K562 (cell line): ENCODE results near the gene GLIPR1. TPM values are rescaled to one million over a fixed set of nuclear protein-coding genes. Genes with fewer than 3 reads are reported as not detected.

Source experiments
- ATAC-seq: fragments of 200-7000 bp; cut with Tn5 transposase; 3 replicates; pipeline ENCODE4 v1.9.1; 2020; ENCODE audit warnings: moderate library complexity
- BruUV-seq: library from RNA; stranded (reverse); fragments of 400-500 nt; replicated peaks from 2 replicates; lab custom pipeline; 2021; lab: Mats Ljungman, UMichigan
- CTCF ChIA-PET: fragments of 300-600 bp; formaldehyde crosslinking; extraction: SDS; loops from one replicate; lab custom pipeline; 2021; ENCODE audit warnings: low intra/inter-chr PET ratio; lab: Yijun Ruan, JAX
- POLR2A ChIA-PET: fragments of 300-600, 350-650 bp; sonication (Branson Sonifier 250); formaldehyde crosslinking; extraction: SDS; loops from one replicate; lab custom pipeline; 2021; ENCODE audit warnings: antibody characterized with exemption, inconsistent platforms; lab: Yijun Ruan, JAX
- DNase-seq, 4 experiments: peaks; one replicate each; pipeline versions ENCODE4 v3.0.0 to v3.0.0-alpha.2; 2011 to 2018; ENCODE audit warnings: low spot score in 3 of 4, mixed read lengths in 3 of 4; ENCODE audit errors: extremely low read depth in 1 of 4
- FAIRE-seq: peaks from 2 replicates; lab custom pipeline; 2011; peaks lifted over from hg19 to GRCh38; lab: Jason Lieb, UNC
- H2AFZ ChIP-seq: 2 replicates; pipeline ENCODE4 v1.6.0; 2011; ENCODE audit warnings: low read depth, low read length, control low read depth, inconsistent platforms
- H3K27ac ChIP-seq: fragments of 200-600 bp; 3 replicates; pipeline ENCODE4 v1.8.0; 2011; ENCODE audit warnings: low read depth, mild to moderate bottlenecking, control low read depth, inconsistent platforms, low read length, moderate library complexity, mixed read lengths; ENCODE audit errors: extremely low read depth
- H3K27me3 ChIP-seq, 2 experiments: fragments of 300-600 bp in 1 of 2; 2 replicates in 1 of 2; 3 replicates in 1 of 2; pipeline versions ENCODE4 v1.6.0 to v1.8.0; 2011; ENCODE audit warnings: inconsistent platforms in 2 of 2, low read length in 2 of 2, mild to moderate bottlenecking in 1 of 2, mixed read lengths in 1 of 2, moderate library complexity in 1 of 2; ENCODE audit not compliant: control insufficient read depth in 2 of 2, insufficient read depth in 2 of 2
- H3K36me3 ChIP-seq: fragments of 300-600 bp; 3 replicates; pipeline ENCODE4 v1.8.0; 2011; ENCODE audit warnings: mild to moderate bottlenecking, low read length, inconsistent platforms; ENCODE audit not compliant: control insufficient read depth, insufficient read depth
- H3K4me1 ChIP-seq, 2 experiments: fragments of 200-600 bp in 1 of 2; replicated peaks in 1 of 2; 2 replicates in 1 of 2; 3 replicates in 1 of 2; pipeline versions ENCODE4 v1.5.1 to v1.8.0; 2011; ENCODE audit warnings: inconsistent platforms in 2 of 2, low read length in 2 of 2, mild to moderate bottlenecking in 1 of 2, mixed read lengths in 1 of 2, moderate library complexity in 1 of 2; ENCODE audit not compliant: control insufficient read depth in 2 of 2, insufficient read depth in 2 of 2
- H3K4me2 ChIP-seq: 2 replicates; pipeline ENCODE4 v1.6.1; 2011; ENCODE audit warnings: low read length, control low read depth, inconsistent platforms, mixed read lengths; ENCODE audit not compliant: insufficient read depth
- H3K4me3 ChIP-seq: fragments of 200-600 bp; sonication (generic), shearing (Covaris generic); 2 replicates; pipeline ENCODE4 v1.5.1; 2016; ENCODE audit warnings: control low read depth, inconsistent platforms
- H3K79me2 ChIP-seq: fragments of 200-600 bp; 3 replicates; pipeline ENCODE4 v1.8.0; 2011; ENCODE audit warnings: low read length, inconsistent platforms; ENCODE audit not compliant: control insufficient read depth, insufficient read depth
- H3K9ac ChIP-seq, 2 experiments: 2 replicates each; pipeline versions ENCODE4 v1.6.0 to v1.6.1; 2011; ENCODE audit warnings: low read depth in 2 of 2, low read length in 2 of 2, control low read depth in 1 of 2, inconsistent platforms in 1 of 2, mild to moderate bottlenecking in 1 of 2, mixed read lengths in 1 of 2; ENCODE audit not compliant: insufficient read depth in 1 of 2
- H3K9me1 ChIP-seq: one replicate; pipeline ENCODE4 v1.6.0; 2011; ENCODE audit warnings: inconsistent platforms, mild to moderate bottlenecking, low read length, moderate library complexity; ENCODE audit not compliant: control insufficient read depth, insufficient read depth
- H3K9me3 ChIP-seq: replicated peaks from 2 replicates; pipeline ENCODE4 v1.5.1; 2011; ENCODE audit warnings: low read depth, low read length, inconsistent platforms; ENCODE audit not compliant: control insufficient read depth, insufficient read depth
- H4K20me1 ChIP-seq: replicated peaks from 2 replicates; pipeline ENCODE4 v1.6.1; 2011; ENCODE audit warnings: low read length, inconsistent platforms, mixed read lengths; ENCODE audit not compliant: control insufficient read depth, insufficient read depth
- WGBS: fragments of 100-300 bp; shearing (Covaris generic); methylation state at CpG from one replicate; pipeline ENCODE4 v1.1.6; 2016; ENCODE audit warnings: low coverage, mixed read lengths; ENCODE audit not compliant: insufficient coverage; ENCODE audit errors: missing lambda C conversion rate; 5-methylcytosine and 5-hydroxymethylcytosine counted together
- in situ Hi-C: fragments of 300-500 bp; cut with MboI; formaldehyde crosslinking; loops from 4 replicates; pipeline ENCODE4 v1.15.0; 2018; ENCODE audit warnings: inconsistent platforms, mixed read lengths
- intact Hi-C: fragments of 100-400 bp; cut with micrococcal nuclease; formaldehyde crosslinking; loops from 2 replicates; pipeline ENCODE4 v1.14.2; 2022
- polyA plus RNA-seq, 8 experiments: library from polyadenylated mRNA; depleted of rRNA in 4 of 8; stranded (reverse) in 5 of 8; unstranded in 3 of 8; fragments of >200 nt; fragmentation: Nextera tagmentation in 2 of 8; fragmentation: Illumina TruSeq in 1 of 8; extraction: Ambion mirVana in 2 of 8; extraction: Trizol in 1 of 8; gene quantifications; 2 replicates each; pipeline versions ENCODE4 v1.2.1 to v1.2.3, GENCODE V29; 2011 to 2014; ENCODE audit warnings: inconsistent platforms in 1 of 8, missing spikeins in 1 of 8
- total RNA-seq, 7 experiments: library from RNA; depleted of rRNA in 6 of 7; stranded (reverse); fragments of >200 nt in 6 of 7; fragmentation: Illumina TruSeq in 2 of 7; extraction: Trizol in 2 of 7; gene quantifications; 2 replicates each; pipeline versions ENCODE4 v1.2.1 to v1.2.3, GENCODE V29; 2011 to 2021; ENCODE audit warnings: low replicate concordance in 1 of 7
- TF ChIP-seq, protein P1 (sequence below): fragments of 450-650 bp; formaldehyde crosslinking; IDR thresholded peaks from 2 replicates; pipeline ENCODE4 v1.4.0; 2020; ENCODE audit warnings: mild to moderate bottlenecking, mixed read lengths
- TF ChIP-seq, protein P2 (sequence below): fragments of 450-650 bp; formaldehyde crosslinking; IDR thresholded peaks from 2 replicates; pipeline ENCODE4 v1.4.0; 2022; ENCODE audit warnings: mild to moderate bottlenecking, moderate library complexity

The GLIPR1 gene
- total and polyA plus RNA-seq, 9 of the 15 experiments (the other 6 are each of a cell fraction or from before 2014, with no cell fraction given), result 0.26 to 2.1 (median 1.2) TPM

DNA sequence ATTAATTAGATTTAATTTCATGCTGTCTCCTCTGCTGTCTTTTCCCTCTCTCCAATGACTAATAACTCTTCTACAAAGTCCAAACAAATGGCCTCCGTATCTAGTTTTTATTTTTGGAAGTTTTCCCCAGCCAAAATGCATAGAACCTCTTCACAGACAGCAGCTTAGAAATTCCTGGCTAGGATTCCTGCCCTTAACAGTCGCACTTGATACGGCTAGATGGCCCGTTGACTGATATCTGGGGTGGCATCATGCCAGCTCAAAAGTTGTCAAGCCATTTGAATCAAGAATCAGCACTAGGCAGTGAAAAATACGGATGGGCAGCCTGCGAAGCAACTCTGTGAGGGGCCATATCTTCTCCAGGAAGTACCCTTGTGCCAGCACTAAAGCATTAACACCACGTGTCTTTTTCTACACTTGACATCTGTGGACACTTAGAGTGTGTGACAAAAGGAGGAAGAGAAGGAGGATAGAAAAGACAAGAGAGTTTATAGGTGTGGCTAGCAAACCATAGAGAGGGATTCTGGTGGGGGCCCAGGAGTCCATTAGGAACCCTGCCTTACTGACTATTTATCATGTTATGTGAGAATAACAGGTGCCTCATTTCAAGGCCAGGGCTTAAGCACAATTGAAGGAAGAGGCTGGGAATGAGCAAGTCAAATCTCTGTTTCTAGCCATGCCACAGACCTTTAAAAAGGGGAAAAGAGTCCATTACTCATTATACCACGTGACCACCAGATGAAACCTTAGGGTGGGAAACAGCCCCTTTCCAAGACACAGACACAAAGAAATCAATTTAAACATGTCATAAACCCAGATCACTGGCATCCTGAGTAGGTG lies 70.1 kb downstream of the GLIPR1 start:
- ChIA-PET POLR2A (interaction anchor here (1.7 kb wide), 1 partner anchor 12 kb away, joined by 6 read pairs; no protein-coding TSS in a partner anchor), CTCF (interaction anchor here (0.7 kb wide), 1 partner anchor 20 kb away, joined by 4 read pairs; no protein-coding TSS in a partner anchor)
- FAIRE-seq (no peak), ATAC-seq (no peak), DNase-seq (no peak)
- in situ Hi-C loops, result no loop called here
- Histone ChIP-seq H4K20me1 (no peaks in the 10 kb centered on the region), H3K4me1 (no peaks in the 10 kb centered on the region), H3K9me3 (no peaks in the 10 kb centered on the region; the same call in 1 of the 2 replicates), H3K36me3 (no peaks in the 10 kb centered on the region), H3K9me1 (no peaks in the 10 kb centered on the region), H2AFZ (no peak overlapping the region), H3K9ac (no peak overlapping the region), H3K4me2 (no peak overlapping the region)
- TF ChIP-seq, protein P1, sequence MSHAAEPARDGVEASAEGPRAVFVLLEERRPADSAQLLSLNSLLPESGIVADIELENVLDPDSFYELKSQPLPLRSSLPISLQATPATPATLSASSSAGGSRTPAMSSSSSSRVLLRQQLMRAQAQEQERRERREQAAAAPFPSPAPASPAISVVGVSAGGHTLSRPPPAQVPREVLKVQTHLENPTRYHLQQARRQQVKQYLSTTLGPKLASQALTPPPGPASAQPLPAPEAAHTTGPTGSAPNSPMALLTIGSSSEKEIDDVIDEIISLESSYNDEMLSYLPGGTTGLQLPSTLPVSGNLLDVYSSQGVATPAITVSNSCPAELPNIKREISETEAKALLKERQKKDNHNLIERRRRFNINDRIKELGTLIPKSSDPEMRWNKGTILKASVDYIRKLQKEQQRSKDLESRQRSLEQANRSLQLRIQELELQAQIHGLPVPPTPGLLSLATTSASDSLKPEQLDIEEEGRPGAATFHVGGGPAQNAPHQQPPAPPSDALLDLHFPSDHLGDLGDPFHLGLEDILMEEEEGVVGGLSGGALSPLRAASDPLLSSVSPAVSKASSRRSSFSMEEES (CRISPR knock-in tag), result peak; percentile 41; the same call in 1 of the 2 replicates
- TF ChIP-seq, protein P2, sequence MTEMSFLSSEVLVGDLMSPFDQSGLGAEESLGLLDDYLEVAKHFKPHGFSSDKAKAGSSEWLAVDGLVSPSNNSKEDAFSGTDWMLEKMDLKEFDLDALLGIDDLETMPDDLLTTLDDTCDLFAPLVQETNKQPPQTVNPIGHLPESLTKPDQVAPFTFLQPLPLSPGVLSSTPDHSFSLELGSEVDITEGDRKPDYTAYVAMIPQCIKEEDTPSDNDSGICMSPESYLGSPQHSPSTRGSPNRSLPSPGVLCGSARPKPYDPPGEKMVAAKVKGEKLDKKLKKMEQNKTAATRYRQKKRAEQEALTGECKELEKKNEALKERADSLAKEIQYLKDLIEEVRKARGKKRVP (CRISPR knock-in tag), result no peak
- TF ChIP-seq, all 486 proteins: peak for 1
- no peaks in the 10 kb centered on the region for H3K27me3 ChIP-seq
- 3% methylated on average over 8 of the region's 8 CpGs for WGBS
- no peaks in the 10 kb centered on the region for H3K79me2 ChIP-seq
- no TSS peak for BruUV-seq
- intact Hi-C loops, result no loop called here
- no peak overlapping the region for H3K4me3 ChIP-seq
- H3K27ac ChIP-seq, result no peak overlapping the region
